GM12873 (cell line): ENCODE results near the gene BCAS3.

Source experiments
- TF ChIP-seq, protein P1 (sequence below): IDR thresholded peaks from 2 replicates; pipeline ENCODE4 v1.5.1; 2012; ENCODE audit warnings: low read depth, mild to moderate bottlenecking, moderate library complexity, low read length, control low read depth; ENCODE audit not compliant: insufficient read depth; ENCODE audit errors: missing control alignments

The BCAS3 gene

GRCh38 chr17:61366715-61367413 is 689.2 kb downstream of the BCAS3 start:
- TF ChIP-seq, protein P1, sequence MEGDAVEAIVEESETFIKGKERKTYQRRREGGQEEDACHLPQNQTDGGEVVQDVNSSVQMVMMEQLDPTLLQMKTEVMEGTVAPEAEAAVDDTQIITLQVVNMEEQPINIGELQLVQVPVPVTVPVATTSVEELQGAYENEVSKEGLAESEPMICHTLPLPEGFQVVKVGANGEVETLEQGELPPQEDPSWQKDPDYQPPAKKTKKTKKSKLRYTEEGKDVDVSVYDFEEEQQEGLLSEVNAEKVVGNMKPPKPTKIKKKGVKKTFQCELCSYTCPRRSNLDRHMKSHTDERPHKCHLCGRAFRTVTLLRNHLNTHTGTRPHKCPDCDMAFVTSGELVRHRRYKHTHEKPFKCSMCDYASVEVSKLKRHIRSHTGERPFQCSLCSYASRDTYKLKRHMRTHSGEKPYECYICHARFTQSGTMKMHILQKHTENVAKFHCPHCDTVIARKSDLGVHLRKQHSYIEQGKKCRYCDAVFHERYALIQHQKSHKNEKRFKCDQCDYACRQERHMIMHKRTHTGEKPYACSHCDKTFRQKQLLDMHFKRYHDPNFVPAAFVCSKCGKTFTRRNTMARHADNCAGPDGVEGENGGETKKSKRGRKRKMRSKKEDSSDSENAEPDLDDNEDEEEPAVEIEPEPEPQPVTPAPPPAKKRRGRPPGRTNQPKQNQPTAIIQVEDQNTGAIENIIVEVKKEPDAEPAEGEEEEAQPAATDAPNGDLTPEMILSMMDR: no peak

DNA sequence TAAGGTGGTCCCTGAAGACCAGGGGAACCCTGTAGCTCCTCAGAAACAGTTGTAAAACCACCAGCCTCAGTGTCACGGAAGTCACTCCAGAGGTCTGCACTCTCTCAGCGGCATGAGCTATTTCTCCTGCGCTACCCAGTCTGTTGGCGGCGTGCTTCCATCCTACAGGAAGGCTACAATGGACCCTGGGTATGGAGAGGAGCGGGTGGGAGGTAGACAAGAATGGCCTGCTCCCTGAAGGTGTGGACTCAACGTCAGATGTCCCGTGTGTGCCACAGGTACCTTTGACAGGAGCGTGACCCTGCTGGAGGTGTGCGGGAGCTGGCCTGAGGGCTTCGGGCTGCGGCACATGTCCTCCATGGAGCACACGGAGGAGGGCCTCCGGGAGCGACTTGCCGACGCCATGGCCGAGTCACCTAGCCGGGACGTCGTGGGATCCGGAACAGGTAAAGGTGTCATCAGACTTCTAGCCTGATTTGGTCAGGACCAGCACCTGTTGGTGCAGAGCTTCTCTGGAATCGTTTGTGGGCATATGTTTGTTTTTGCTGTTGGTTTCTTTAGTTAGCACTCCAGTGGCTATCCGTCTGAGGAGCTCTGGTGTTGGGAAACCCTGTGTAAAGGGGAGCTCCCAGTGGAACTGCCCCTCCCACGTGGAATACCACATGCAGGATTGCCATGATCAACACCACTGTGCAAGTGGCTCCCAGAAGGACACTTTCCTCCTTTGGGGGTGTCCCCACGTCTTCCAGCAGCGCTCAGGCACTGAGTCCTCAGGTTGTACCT is 690.6 kb downstream of the BCAS3 start:
- TF ChIP-seq, protein P1: no peak

DNA sequence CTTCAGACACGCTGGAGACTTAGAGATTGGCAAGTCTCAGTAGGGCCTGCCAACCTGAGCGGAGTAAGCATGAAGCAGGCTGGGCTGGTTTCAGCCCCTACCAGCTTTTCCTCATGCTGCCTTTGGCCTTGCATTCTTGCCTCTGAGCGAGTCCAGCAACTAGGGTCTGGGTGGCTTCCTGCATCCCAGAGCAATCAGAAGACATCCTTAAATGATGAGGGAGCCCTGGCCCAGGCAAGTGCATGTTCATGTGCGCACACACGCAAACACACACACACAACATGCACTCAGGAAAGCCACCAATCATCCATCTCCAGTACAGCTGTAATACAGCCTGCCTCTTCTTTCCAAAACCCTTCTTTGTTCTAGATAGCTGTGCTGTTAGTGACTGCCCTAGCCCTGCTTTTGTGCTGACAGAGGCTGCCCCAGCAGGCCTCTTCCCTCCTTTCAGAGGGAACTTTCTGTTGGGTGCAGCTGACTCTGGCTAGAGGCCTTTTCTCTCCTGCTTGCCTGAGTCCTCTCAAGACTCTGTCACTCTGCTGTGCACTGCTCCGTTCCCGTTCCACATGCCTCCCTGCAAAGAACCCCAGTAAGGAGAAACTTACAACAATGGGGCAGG is 691.3 kb downstream of the BCAS3 start:
- TF ChIP-seq, protein P1: no peak

GRCh38 chr17:61369751-61370150 is 692.1 kb downstream of the BCAS3 start:
- TF ChIP-seq, protein P1: no peak

- TF ChIP-seq, protein P1: no peak
Measured at GRCh38 chr17:61371179-61371578, 693.5 kb downstream of the BCAS3 start.

DNA sequence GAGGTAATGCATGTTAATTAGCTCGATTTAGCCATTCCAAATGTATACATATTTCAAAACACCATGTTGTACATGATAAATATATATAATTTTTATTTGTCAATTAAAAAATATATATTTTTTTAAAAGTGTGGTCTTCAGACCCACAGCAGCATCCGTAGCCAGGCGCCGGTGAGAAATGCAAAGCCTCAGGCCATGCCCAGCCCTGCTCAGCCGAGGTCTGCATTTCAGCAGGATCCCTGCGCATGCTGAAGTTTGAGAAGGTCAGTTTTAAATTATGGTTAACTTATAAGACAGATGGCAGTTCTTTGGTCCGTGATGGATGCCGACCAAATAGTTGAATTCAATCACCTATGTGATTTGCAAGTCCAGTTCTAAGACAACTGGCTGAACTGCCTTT is 694.0 kb downstream of the BCAS3 start:
- TF ChIP-seq, protein P1: no peak

DNA sequence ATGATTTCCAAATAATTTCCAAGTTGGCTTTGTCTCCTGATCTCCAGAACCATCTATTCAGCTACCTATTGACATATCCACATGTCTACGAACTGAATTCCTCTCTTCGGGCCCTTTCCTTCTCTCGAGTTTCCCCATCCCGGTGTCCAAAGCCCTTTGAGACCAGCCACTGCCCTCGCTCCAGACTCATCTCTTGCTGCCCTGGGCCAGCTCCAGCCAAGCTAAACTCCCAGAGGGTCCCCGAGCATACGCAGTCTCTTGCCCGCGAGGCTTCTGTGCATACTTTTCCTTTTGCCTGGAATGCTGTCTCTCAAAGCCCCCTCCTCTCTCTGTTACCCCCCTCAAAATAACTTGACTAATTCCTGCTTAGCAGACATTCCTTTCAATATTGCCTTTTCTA is 694.8 kb downstream of the BCAS3 start:
- TF ChIP-seq, protein P1: no peak
